Brain pericyte (primary cell): ENCODE data around the gene NYAP2.

Experiments
- DNase-seq: peaks from one replicate; pipeline ENCODE4 v3.0.0-alpha.2; 2012; ENCODE audit warnings: low read depth, low spot score

The NYAP2 gene

GRCh38 chr2:225616848-225617247 lies 217.3 kb downstream of the NYAP2 start:
- DNase-seq, result no peak

GRCh38 chr2:225620227-225620626 lies 220.7 kb downstream of the NYAP2 start:
- no peak for DNase-seq

DNA sequence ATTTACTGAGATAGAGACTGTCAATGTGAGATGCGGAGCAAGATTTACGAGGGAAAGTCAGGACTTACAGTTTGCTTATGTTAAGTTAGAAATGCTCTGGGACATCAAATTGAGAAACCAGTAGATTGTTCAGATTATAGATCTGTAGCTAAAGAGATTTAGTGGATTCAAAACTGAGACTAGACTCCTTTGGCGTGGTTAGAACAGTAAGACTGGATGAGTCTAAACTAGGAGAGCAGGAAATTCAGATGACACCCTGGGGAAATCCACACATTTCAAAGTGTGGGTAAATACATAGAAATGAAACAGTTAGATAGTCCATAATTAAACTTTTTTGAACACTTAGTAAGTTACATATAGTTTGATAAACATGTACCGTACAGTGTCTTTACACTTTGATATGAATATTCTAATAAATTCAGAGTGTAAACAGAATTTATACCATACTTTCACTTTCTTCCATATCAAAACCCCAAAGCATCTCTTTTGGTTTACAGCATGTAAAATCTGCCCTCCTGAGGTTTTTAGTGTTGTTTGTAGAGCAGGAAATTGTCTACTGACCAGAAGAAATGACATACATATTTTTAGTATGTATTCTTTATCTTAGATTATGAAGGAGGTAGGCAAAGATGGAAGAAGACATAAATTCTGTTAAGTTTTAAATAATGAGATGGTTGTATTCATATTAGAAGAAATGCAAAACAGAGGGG lies 231.5 kb downstream of the NYAP2 start:
- no peak for DNase-seq

- no peak for DNase-seq
Measured at GRCh38 chr2:225632351-225632750, 232.8 kb downstream of the NYAP2 start.

- DNase-seq, result no peak
Measured at GRCh38 chr2:225636558-225636957, 237.0 kb downstream of the NYAP2 start.

DNA sequence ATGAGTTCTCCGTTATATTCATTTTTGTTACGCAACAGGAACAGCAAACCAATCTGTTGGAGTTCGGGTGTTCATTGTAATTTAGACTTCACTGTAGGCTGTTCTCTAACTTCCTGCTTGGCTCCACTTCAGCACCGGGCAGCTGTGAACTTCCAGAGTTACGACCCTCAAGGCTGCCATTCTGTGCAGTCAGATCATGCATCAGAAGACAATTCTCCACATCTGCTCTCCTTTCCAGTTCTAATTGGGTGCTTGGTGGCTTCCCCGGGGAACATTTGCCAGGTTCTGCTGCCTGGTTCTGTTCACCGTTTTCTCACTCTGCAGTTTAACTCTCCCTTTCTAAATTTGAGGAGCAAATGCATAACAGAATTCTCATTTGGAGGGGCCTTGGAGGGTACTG lies 237.7 kb downstream of the NYAP2 start:
- no peak for DNase-seq

- no peak for DNase-seq
Measured at GRCh38 chr2:225640550-225640949, 241.0 kb downstream of the NYAP2 start.

- no peak for DNase-seq
Measured at GRCh38 chr2:225649274-225649673, 249.8 kb downstream of the NYAP2 start.

DNA sequence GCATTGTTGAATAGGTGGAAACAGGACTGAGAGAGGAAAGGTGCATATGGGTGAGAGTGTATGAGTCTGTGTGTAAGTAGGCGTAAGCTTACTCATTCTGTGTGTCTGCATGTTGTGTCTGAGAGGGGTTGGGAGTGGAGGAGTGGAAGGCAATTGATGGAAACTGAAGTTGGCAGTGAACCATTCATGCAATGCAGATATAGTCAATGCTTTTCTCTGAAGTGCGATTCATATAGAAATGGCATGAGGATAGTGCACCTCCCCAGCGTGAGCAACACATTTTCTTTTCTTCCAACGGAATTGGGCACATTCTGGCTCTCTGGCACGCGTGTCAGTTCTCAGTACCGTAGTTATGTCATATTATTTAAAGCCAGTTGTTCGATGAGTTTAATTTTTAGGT lies 250.5 kb downstream of the NYAP2 start:
- DNase-seq, result no peak

GRCh38 chr2:225660262-225661131 lies 261.0 kb downstream of the NYAP2 start:
- DNase-seq, result peak; percentile 20

- DNase-seq, result no peak
Measured at GRCh38 chr2:225662101-225662500, 262.6 kb downstream of the NYAP2 start.

DNA sequence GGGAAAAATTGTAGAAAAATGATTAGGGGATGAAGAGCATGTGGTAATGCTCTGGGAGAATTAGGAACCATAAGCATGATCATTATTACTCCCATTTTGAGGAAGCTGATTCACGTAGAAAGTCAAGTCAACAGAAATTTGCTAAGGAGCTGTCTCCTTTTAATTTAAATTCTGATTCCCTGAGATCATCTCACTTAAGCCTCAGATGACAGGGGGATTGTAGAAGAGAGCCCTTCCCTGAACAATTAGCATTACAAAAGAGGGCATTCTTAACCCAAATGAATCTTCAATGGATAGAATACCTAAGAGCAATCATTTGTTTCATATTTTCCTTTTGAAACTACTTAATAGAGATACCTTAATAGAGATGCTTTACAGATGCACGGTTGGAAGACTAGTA lies 267.9 kb downstream of the NYAP2 start:
- no peak for DNase-seq

GRCh38 chr2:225668606-225669266 lies 269.2 kb downstream of the NYAP2 start:
- DNase-seq, result peak; percentile 41

- no peak for DNase-seq
Measured at GRCh38 chr2:225670111-225670974, 270.8 kb downstream of the NYAP2 start.

DNA sequence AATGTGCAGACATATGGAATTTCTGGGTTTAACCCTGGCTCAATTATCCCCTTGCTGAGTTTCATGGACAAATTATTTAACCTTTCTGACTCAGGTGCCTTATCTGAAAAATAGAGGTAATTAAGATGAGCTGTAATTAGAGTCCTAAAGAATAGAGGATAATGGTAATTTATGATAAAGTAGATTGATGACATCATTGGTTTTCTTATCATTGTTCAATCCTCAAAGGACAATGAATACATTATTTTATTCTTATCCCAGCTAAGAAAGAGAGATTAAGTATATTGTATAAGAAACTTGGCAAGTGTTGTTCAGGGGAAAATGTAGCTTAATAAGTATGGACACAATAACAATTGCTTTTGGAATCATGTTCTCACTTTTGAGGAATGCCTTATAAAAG lies 279.3 kb downstream of the NYAP2 start:
- no peak for DNase-seq

GRCh38 chr2:225683258-225683657 lies 283.7 kb downstream of the NYAP2 start:
- DNase-seq, result no peak

DNA sequence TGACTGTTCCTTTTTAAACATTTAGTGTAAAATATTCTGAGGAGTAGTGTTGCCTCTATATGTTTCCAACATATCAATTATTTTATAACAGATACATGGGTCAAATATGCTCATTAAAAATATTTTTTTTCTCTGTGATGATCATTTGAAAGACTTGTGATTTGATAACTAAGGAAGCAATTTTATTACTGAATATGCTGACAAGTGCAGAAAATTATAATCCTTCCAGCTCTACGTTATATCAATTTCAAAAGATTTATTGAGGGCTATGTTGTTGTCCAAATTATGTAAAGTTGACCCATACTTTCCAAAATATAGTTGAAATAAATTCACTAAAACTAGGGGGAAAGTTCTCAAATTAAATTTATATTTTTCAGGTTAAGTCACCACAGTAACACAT lies 290.6 kb downstream of the NYAP2 start:
- DNase-seq, result no peak

DNA sequence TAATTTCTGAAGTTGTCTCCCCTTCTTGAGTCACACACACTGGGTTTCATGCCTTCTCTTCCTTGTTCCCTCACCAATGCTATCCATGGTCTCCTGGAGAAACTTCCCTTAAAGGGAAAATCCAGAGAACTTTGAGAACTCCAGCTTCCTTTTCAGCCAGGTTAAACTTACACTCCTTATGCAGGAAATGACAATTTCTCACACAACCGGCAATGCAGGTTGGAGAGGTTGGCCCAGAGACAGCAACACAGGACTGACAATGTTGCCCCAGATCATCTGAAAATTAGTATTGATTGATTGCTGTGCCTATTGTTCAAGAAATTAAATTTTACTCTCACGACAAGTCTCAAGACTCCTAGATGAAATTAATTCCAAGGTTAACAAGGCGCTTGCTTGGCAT lies 292.2 kb downstream of the NYAP2 start:
- no peak for DNase-seq

- no peak for DNase-seq
Measured at GRCh38 chr2:225693259-225693658, 293.7 kb downstream of the NYAP2 start.

DNA sequence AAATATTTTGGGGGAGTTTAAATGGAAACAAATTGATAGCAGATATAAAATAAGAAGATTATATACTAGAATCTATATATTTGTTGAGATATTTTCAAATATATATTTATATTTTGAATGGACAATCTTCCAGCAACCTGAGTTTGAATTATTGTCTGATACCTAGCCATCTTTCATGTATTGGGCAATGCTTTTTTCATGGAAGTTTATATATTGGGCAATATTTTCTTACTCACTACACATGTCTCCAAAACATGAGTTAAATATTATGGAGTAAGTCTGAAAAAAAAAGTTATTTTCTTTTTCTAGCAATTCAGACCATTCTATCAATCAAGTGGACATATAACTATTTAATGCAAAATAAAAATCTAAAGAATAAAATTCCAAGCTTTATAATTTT lies 295.2 kb downstream of the NYAP2 start:
- DNase-seq, result no peak

DNA sequence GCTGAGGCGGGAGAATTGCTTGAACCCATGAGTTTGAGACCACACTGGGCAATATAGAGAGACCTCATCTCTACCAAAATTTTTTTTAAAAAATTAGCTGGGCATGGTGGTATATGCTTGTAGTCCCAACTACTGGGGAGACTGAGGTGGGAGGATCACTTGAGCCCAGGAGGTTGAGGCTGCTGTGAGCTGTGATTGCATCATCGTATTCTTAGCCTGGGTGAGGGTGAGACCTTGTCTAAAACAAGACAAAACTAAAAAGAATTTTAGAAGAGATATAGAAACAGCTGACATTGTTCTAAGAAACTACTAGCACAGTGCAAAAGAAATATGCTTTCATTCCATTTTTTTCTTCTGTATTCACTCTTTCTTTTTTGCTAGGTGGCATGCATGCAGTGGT lies 298.4 kb downstream of the NYAP2 start:
- DNase-seq, result no peak
